ENCODE results near the gene SIMC1. TPM values are rescaled to one million over a fixed set of nuclear protein-coding genes. Genes with fewer than 3 reads are reported as not detected.
"Not testable (repeated sequence)": the region's sequence is repeated elsewhere in the genome, so short reads cannot be mapped to it uniquely, and the experiment has no call there.

The SIMC1 gene
- total RNA-seq, 1 experiment from 2014 or later: 17.7 TPM

DNA sequence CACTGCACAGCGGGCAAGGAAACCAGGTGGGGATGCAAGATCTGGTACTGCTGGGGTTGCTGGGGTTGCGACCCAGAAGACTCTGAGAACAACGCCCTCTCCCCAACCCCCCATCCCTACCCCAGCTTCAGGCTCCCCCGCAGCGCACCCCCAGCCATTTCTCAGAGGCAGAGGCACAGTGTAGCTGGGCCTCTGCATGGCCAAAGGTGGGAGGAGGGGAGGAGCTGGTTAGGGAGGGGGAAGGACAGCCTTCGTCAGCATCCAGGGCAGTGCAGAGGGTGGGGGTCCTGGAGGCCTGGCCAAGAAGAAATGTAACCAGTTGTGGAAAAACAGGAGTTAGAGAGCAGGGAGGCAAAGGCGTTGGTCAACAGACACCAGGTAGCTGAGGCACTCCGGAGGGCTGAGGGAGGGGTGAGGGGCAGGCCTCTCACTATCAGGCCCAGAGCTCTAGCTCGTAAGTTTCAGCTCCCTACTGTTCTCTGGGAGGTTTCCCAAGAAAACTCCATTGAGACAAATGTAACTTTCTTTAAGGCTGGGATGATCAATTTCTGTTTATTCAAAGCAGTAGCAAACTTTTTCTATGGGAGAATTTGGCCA lies 38.3 kb upstream of the SIMC1 start:
- H2BK120ac ChIP-seq (ENCODE audit: low read depth, low read length, poor library complexity, severe bottlenecking); H3K4ac ChIP-seq (ENCODE audit: low read depth, low read length); H3K27ac ChIP-seq (ENCODE audit: insufficient read length, low read depth, low read length); H4K8ac ChIP-seq (replicated peaks; ENCODE audit: insufficient read length, low read depth, low read length); H3T11ph ChIP-seq (ENCODE audit: low read length); H3K36me3 Mint-ChIP-seq (ENCODE audit: insufficient read depth in 1 of 3, low read depth in 3 of 3); H4K91ac ChIP-seq (ENCODE audit: insufficient read length, low read depth, low read length); H3K56ac ChIP-seq (ENCODE audit: insufficient read length, low read depth, low read length); H2AK5ac ChIP-seq (ENCODE audit: insufficient read length, low read length); H3K79me1 ChIP-seq (ENCODE audit: insufficient read depth, low read depth, low read length, poor library complexity, severe bottlenecking); H2AFZ ChIP-seq (ENCODE audit: low read length); H3K4me1 ChIP-seq (ENCODE audit: insufficient read depth, low read length); DNase-seq; H3K27ac Mint-ChIP-seq; H3K79me2 ChIP-seq (ENCODE audit: insufficient read depth, low read length); H4K20me1 ChIP-seq (ENCODE audit: control insufficient read depth, insufficient read depth, insufficient read length); H2BK15ac ChIP-seq (ENCODE audit: low read depth, low read length); H3K27me3 ChIP-seq (ENCODE audit: insufficient read depth, low read length); H3K9me3 ChIP-seq (ENCODE audit: control insufficient read depth, low read depth, low read length); H3K18ac ChIP-seq (ENCODE audit: insufficient read length, low read depth, low read length); H3K9me3 Mint-ChIP-seq; H3K9ac ChIP-seq (ENCODE audit: extremely low read depth, insufficient read length, low read length); H3K23ac ChIP-seq (ENCODE audit: insufficient read length, low read depth, low read length); H3K4me2 ChIP-seq (ENCODE audit: insufficient read depth, insufficient read length, low read length); H2BK12ac ChIP-seq (ENCODE audit: insufficient read length, low read depth, low read length); H3K14ac ChIP-seq (ENCODE audit: insufficient read depth, low read length); H2BK5ac ChIP-seq (ENCODE audit: insufficient read length, low read length); H3K23me2 ChIP-seq (ENCODE audit: insufficient read length, low read depth, low read length, poor library complexity, severe bottlenecking); H4K5ac ChIP-seq (ENCODE audit: insufficient read length, low read depth, low read length); H2BK20ac ChIP-seq (ENCODE audit: low read depth, low read length, poor library complexity, severe bottlenecking): not testable (repeated sequence)
- Mint-ChIP-seq H3K27me3 (ENCODE audit: low read depth) (peaks cover 48% of the 10 kb centered on the region), H3K4me1 (peaks cover 12 to 17% of the 10 kb centered on the region in 2 experiments), H3K4me3 (peak overlapping the region; percentile 74 to 85)
- no CpG with 5 or more reads among the region's 9 CpGs for WGBS (ENCODE audit: extremely low coverage, insufficient read length, low lambda C conversion rate)
